ENCODE data around the gene OGFOD2. TPM values are rescaled to one million over a fixed set of nuclear protein-coding genes. Genes with fewer than 3 reads are reported as not detected.

Gene OGFOD2
- total and polyA plus RNA-seq, 10 donors: 9.5 to 32.3 (median 20.5) TPM

GRCh38 chr12:123019841-123020138 is 44.7 kb downstream of the OGFOD2 start:
- 80 to 91% (median 85%) methylated on average over 2 of the region's 2 CpGs for WGBS, 5 donors

GRCh38 chr12:123021688-123022604 is 46.9 kb downstream of the OGFOD2 start:
- H3K27ac ChIP-seq: no peak overlapping the region
- H3K4me3 ChIP-seq: no peak overlapping the region
- H3K36me3 ChIP-seq: peaks cover 0 to 9% (median 0%) of the 10 kb centered on the region in 6 donors
- no peak for TF ChIP-seq POLR2A (IDR thresholded peaks at IDR 0.05)
- no peak for DNase-seq
- no peaks in the 10 kb centered on the region for H3K9me3 ChIP-seq
- intact Hi-C loops (cut with DNase I; ENCODE audit: low total_unique reads): no loop called here
- whole genome bisulfite sequencing, 5 donors: 91 to 95% (median 93%) methylated on average over 13 to 18 of the region's 18 CpGs
- H3K27me3 ChIP-seq (replicated peaks in 1 of 7): no peaks in the 10 kb centered on the region
- no peaks in the 10 kb centered on the region for H3K4me1 ChIP-seq

More at GRCh38 chr12:123019841-123020138, 44.7 kb downstream of the OGFOD2 start:
- intact Hi-C loops (cut with DNase I; ENCODE audit: low total_unique reads): no loop called here
- H3K27ac ChIP-seq: no peak overlapping the region
- no peaks in the 10 kb centered on the region for H3K36me3 ChIP-seq
- H3K27me3 ChIP-seq (replicated peaks in 1 of 7): no peaks in the 10 kb centered on the region
- H3K4me3 ChIP-seq: no peak overlapping the region
- H3K9me3 ChIP-seq: no peaks in the 10 kb centered on the region
- H3K4me1 ChIP-seq: no peaks in the 10 kb centered on the region
- TF ChIP-seq POLR2AphosphoS5 (IDR thresholded peaks at IDR 0.05) (no peak), POLR2A (IDR thresholded peaks at IDR 0.05) (no peak), CTCF (IDR thresholded peaks at IDR 0.05 in 8 of 11, conservative IDR thresholded peaks at IDR 0.05 in 3 of 11) (no peak)
- no peak for DNase-seq

GRCh38 chr12:123022846-123023245 is 47.8 kb downstream of the OGFOD2 start:
- 89 to 98% (median 94%) methylated on average over 5 of the region's 5 CpGs for WGBS, 5 donors
- TF ChIP-seq POLR2AphosphoS5 (IDR thresholded peaks at IDR 0.05) (no peak), POLR2A (IDR thresholded peaks at IDR 0.05) (no peak), CTCF (IDR thresholded peaks at IDR 0.05 in 8 of 11, conservative IDR thresholded peaks at IDR 0.05 in 3 of 11) (no peak)
- Histone ChIP-seq H3K4me1 (no peaks in the 10 kb centered on the region), H3K27me3 (replicated peaks in 1 of 7) (no peaks in the 10 kb centered on the region), H3K27ac (no peak overlapping the region), H3K4me3 (no peak overlapping the region), H3K9me3 (no peaks in the 10 kb centered on the region), H3K36me3 (peaks cover 0 to 18% (median 0%) of the 10 kb centered on the region in 6 donors)
- intact Hi-C loops (cut with DNase I; ENCODE audit: low total_unique reads): no loop called here
- DNase-seq: peak; percentile 40

- Histone ChIP-seq H3K4me1 (no peaks in the 10 kb centered on the region), H3K4me3 (no peak overlapping the region), H3K27ac (no peak overlapping the region), H3K36me3 (peaks cover 0 to 28% (median 0%) of the 10 kb centered on the region in 6 donors), H3K27me3 (replicated peaks in 1 of 7) (no peaks in the 10 kb centered on the region), H3K9me3 (no peaks in the 10 kb centered on the region)
- no peak for TF ChIP-seq POLR2AphosphoS5 (IDR thresholded peaks at IDR 0.05)
- no peak for TF ChIP-seq POLR2A (IDR thresholded peaks at IDR 0.05)
- TF ChIP-seq CTCF (IDR thresholded peaks at IDR 0.05 in 8 of 11, conservative IDR thresholded peaks at IDR 0.05 in 3 of 11): no peak
- WGBS, 5 donors: 66 to 76% (median 74%) methylated on average over 9 of the region's 9 CpGs
- intact Hi-C loops (cut with DNase I; ENCODE audit: low total_unique reads): no loop called here
- peak; percentile 3 for DNase-seq
Measured at GRCh38 chr12:123024819-123025391, 49.9 kb downstream of the OGFOD2 start.

All from spleen (tissue), 11 donors.